ENCODE measurements around the gene RGS17.

Gene RGS17

DNA sequence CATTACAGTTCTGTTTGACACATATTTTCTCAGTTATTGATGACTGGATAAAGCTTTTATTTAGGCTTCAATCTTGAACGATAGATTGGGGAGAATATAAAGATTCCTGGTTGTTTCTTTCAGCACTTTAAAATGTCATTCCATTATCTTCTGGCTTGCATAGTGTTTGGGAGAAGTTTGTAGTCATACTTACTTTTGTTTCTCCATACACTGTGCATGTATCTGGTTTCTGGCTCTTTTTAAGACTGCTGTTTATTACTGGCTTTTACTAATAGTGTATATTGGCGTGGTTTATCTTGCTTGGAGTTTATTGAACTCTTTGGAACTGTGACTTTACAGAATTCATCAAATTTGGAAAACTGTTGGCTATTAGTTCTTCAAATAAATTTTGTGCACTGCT lies 49.2 kb downstream of the RGS17 start:
- no peak for DNase-seq

DNA sequence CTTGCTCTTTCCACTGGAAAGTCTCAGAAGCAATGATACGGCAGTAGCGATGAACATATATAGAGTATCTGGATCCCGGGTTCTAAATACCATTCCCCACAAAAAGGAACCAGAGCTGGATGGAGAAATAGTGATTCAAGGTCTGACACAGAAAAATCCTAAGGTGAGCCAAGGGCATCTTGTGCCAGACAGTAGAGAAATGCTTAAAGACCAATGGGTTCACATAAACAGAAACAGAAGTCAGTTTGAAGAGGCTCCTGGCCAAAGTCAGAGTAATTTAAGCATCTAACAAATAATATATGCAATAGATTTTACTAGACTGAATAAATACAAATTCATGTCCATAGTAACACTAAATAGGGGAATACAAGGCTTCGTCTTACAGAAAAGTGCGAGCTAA lies 54.7 kb downstream of the RGS17 start:
- DNase-seq: no peak

DNA sequence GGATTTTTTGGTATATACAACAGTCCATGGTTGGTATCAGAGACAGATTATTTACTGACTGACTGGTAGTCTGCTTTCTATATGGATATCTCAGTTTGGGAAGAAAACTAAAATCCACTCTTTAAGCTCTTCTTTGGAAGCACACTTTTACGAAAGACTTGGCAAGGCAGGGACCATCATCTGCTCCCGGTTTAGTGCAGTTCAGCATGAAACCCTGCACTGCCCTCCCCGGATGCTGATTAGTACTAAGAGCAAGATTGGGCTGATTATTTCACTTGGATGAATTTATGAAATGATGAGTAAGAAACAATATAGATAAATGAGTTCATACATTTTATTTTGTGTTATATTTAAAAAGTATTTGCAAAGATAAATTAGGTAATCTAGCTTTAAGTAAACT lies 56.3 kb downstream of the RGS17 start:
- no peak for DNase-seq

DNA sequence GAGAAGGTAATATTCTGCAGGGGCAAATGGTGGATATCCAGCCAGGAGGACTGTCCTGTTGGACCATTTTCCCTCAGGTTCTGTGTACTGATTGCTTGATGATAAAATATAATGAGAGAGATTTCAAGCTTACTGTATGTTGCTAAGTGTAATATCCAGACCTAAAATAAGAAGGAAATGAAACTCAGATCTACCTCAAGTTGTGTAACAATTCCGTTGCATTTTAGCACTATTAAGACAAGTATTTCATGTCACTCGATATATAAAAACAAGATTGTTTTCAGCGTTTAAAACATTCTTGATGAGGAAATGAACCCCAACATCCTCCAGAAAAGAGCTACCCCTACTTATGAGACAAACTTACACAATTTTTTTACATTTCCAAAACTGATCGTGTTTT lies 57.2 kb downstream of the RGS17 start:
- no peak for DNase-seq

DNA sequence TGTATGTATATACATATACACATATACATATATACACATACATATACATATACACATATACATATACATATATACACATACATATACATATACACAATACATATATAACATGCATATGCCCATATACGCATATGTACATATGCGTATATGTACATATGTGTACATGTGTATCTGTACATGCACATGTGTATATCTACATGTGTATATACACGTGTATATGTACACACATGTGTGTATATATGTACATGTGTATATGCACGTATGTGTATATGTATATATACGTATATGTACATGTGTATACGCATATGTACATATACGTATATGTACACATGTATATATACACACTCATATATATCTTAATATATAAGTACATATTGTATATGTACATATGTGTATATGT lies 60.3 kb downstream of the RGS17 start:
- DNase-seq: no peak

DNA sequence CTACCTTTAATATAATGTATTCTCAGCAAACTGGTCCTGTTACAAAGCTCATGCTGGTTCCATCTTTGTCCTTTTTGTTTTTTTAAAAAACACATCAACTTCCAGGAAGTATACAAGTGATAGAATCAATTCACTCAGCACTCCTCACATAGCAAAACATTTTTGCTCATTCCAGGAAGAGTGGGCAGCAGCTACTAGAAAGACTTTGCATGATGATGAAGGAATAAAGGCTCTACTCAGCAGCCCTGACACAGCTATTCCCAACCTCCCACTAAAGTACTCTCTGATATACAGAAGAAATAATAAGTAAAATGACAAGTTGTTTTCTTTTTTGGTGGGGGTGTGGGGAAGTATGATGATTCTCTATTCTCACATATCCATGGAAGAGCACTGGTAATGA lies 61.2 kb downstream of the RGS17 start:
- DNase-seq: no peak

DNA sequence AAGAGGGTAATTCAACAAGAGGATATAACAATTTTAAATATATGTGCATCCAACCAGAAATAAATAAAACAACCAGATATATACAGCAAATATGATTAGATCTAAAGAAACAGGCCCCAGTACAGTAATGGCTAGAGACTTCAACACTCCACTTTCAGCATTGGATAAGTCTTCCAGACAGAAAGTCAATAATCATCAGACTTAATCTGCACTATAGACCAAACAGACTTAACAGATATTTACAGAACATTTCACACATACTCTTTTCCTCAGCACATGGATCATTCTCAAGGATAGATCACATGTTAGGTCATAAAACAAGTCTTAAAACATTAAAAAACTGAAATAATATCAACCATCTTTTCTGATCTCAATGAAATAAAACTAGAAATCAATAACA lies 65.9 kb downstream of the RGS17 start:
- no peak for DNase-seq

DNA sequence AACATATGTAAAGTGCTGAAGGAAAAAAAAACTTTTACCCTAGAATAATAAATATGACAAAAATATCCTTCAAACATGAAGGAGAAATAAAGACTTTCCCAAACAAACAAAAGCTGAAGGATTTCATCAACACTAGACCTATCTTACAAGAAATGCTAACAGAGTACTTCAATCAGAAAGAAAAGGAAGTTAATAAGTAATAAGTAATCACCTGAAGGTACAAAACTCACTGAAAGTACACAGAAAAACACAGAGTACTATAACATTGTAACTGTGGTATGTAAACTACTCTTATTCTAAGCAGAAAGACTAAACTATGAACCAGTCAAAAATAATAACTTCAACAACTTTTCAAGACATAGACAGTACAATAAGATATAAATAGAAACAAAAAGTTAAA lies 67.1 kb downstream of the RGS17 start:
- DNase-seq: no peak

DNA sequence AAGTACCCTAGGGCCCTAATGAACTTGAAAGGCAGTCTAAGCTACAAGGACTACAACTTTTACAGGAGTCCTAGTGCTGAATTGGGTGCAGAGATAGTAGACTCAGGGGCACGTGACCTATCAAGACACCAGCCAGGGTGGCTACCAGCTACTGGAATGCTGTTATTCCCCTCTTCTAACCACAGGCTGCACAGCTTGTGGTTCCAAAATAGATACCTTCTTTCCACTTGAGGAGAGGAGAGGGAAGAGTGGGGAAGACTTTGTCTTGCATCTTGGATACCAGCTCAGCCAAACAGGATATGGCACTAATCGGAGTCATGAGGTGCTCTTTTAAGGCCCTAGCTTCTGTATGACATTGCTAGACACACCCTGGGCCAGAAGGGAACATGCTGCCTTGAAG lies 68.6 kb downstream of the RGS17 start:
- no peak for DNase-seq

DNA sequence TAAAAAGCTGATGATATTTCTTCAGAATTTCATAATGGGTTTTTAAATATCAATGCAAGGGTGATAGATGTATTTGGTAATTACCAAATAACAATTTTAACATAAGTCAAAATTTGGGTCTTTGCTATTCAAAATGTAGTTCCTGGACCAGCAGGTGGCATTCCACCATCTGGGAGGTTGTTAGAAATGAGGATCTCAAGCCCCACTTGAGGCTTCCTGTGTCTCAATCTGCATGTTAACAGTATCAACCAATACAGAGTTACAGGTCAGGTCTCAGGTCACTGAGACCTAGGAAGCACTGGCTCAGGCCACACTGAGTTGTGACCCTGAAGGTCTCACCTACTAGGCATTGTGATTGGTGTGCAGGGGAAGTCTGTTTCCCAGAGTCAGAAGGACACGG lies 71.3 kb downstream of the RGS17 start:
- no peak for DNase-seq

DNA sequence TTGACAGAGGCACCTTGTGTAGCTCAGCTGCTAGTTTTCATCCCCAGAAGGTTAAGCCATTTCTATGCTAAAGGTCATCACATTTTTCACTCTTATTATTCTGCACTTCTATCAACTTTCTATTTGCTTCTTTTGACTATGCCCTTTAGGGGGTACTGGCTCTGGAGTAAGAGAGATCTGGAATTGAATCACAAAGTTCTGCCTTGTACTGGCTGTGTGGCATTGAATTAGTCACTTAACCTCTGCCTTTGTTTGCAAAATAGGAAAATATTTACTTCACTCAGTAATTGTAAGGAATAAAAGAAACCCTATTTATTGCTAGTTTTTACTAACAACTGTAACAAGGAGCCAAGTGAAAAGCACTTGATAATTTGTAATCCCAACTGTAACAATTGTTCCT lies 71.8 kb downstream of the RGS17 start:
- DNase-seq: no peak

DNA sequence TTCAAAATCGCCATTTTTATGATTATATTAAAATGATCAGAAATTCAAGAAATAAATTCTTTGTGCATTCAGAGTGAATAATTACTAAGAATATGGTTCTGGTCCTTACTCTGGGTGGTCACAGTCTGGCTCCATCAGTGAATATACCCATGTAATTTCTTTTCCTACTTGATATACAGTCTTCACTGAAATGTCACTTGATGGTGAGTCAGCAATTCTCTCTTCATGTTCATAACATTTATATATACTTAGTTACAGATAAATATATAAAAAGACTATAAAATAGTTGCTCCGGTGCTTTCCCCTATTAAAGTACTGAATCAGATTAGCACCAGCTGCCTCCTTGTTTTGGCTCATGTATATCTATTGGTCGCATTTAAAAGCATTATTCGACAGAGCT lies 72.2 kb downstream of the RGS17 start:
- no peak for DNase-seq

DNA sequence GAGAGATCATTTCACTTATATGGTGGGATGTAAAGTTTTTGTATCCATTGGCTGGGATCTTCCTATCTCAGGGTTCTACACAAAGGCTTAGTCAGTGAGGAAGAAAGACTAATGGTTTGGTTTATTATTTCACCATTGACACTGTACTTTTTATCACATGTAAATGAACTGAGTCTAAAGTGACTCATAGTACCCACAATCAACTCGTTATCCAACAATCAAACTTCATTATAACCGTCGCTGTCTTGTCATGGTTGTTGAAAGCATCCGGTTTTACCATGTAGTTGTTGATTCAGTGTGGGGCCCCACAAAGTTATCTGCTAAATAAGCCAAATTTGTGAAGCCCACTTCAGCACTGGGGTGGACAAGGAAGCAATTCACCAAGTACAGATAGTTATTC lies 72.8 kb downstream of the RGS17 start:
- DNase-seq: no peak

DNA sequence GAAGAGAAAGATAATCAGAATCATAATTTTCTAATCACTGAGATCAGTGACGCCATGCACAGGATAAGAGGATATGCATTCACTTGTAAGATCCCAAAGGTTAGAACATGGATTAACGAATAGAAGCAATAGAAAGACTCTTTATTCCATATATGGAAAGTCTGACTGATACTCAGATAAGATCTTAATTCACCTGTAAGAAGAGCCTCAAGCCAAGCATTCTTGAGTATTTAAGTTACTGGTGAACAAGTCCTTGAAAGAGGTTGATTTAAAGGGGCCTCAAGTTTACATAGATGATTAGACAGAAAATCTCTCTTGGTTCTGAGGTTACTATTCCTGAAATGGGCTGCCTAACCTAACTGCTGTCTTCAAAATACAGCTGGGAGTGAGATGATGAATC lies 74.8 kb downstream of the RGS17 start:
- no peak for DNase-seq

DNA sequence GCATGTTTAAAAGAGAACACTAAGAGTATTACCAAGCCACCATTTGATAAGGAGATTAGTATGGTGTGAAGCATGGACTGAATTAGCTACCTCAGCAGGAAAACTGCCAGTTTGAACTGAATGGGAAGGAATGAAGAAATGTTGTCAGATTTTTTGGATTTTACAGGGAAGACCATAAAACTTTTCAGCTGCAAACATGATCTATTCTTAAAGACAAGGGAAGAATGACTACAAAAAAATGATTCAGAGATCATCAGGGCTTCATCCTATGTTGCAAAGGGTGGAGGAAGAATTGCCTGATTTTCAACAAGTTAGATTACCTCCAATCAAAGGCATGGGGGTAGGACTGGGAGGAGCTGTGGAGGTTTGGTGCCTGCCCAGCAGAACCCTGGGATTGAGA lies 79.3 kb downstream of the RGS17 start:
- DNase-seq: no peak

DNA sequence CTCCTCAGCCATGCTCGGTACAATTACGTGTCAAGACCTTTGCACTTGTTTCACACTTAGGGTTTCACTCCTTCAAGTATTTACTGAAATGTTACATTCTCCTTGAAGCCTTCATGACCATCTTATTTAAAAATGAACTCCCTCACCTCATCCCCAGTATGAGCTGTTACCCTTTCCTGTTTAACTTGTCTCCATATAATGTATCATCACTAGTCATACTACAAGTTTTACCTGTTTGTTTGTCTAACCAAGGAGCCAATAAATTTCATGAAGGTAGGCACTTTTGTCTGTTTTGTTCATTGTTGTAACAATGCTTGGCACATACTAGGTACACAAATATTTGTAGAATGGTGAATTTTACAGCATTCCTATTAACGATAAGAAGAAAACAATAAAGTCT lies 82.5 kb downstream of the RGS17 start:
- no peak for DNase-seq

DNA sequence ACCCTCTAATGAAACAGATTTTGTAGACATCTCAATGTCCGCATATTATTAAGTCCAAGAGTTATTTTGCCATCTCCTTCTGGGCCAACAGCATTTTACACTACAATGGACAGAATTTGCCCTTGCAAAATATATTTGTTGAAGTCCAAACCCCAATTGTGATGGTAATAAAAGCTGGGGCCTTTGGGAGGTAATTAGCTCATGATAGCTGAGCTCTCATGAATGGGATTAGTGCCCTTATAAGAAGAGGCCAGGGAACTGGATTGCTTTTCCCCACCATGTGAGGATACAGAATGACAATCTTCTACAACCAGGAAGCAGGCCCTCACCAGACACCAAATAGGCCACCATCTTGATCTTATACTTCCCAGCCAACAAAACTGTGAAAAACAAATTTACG lies 83.7 kb downstream of the RGS17 start:
- DNase-seq: no peak

DNA sequence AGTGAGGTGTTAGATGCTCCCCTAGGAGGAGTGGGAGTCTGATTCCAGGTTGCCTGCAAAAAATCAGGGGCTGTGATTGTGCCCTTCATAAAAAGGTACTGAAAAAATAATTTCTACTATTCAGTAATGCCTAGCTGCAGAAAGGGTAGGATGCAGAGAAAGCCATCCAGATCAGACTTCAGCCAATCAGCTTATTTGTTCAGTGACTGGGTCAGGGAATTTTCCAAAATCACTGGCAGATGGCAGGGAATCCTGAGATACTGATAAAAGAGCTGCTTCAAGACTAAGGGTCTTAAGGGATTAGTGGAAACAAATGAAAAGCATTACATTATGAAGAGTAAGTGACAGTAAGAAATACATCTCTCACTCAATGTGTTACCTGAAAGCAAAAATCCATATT lies 85.8 kb downstream of the RGS17 start:
- no peak for DNase-seq

DNA sequence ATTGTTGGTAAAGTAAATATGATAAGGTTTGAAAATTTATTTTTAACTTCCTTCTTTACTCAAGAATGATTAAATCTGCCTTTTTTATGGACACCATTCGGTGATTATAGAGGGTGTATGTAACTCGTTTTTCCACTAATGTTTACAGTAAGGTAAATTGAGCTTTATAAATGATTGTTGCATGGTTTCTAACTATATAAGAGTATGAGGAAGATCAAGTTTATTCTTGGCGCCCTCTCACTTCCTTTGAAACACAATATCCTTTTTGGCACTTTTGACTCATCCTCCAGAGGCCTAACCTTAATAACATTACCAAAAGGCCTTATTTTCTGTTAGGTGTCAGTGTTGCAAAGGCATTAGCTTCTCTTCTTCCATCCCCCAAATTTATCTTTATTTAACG lies 86.8 kb downstream of the RGS17 start:
- no peak for DNase-seq

DNA sequence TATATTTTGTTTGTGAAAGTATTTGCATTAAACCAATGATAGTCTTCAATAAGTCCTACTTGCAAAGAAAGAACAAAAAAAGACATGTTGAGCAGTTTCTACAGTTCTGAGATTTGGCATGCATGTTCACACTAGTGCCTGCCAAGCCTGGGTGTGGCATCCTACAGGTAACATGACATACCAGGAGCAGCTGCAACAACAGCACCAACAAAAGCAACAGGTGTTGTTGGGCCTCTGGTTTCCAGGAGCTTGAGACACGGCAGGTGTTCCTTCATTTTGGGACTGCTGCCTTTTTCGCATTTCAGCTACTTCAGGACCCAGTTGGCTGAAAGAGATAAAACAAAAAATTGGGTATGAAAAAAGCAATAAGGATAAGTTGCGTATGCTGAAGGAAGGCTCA lies 87.4 kb downstream of the RGS17 start:
- no peak for DNase-seq

DNA sequence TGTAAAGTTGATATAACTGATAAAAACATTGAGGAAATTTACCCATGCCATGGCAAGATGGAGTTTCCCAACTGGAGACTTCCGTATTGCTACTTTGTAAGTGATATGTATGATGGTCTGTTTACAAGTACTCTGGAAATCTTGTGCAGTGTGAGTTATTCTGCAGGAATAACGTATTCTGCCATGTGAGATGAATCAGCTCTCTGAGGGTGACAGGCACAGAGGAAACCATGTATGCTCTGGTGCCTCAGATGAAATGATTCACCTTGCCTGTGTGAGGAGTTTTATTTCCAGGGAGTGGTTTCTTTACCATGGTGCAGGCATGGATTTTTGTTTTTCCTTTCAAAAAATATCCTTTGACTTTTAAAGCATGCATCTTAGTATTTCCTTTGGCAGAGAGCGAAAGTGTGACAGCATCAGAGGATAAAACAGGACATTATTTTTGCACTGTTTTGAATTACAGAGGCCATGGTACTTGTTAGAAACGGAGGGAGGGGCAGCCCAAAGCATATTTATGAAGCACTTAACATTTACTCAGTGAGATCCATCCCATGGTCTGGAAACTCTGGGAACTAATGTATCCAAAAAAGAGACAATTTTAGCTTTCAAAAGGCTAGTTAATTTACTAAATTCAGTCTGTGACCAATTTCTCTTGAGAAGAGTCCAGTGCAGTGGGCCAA lies 92.6 kb downstream of the RGS17 start:
- DNase-seq: no peak

DNA sequence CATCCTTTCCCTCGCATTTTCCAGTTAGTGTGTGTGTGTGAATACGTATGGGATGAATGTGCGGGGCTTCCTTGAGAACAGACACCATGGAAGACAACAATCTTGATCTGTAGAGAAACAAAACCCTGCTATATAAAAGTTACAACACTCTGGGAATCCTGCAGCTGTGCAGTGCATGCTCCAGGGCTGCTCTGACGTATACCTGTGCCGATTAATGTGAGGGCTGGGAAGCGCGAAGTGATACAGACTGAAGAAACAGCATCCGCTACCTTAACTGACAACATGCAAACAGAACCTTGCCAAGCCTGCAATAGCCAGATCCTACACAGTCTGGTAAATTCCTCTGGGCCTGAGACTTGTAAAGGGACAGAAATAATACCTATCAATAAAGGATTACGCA lies 96.9 kb downstream of the RGS17 start:
- no peak for DNase-seq

DNA sequence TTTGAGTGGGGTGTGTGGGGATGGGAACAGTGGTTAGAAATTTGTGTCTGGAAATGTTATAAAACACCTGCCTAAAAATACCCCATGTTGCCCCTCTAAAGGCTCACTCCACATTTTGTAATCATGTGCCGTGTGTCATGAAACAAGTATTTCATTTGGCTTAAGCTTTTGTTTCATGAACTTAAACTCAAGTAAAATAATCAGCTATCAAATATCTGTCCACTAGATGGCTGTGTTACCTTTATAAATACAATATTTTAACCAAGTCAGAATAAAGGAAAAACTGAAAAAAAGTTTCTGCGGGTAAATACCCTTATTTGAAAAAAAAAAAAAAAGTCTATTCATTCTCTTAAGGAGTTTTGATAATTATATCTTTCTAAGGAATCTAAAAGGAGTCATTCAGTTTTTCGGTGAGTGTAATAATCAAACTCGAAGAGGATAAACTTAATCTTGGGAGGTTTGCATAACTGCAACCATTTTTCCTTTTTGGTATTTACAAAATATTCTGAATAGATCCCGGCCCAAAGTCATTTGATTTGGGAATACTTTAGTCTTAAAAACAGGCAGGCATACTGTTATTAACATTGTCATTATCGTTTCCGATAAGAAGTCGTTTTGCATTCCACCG lies 98.7 kb downstream of the RGS17 start:
- DNase-seq: peak; percentile 1

DNA sequence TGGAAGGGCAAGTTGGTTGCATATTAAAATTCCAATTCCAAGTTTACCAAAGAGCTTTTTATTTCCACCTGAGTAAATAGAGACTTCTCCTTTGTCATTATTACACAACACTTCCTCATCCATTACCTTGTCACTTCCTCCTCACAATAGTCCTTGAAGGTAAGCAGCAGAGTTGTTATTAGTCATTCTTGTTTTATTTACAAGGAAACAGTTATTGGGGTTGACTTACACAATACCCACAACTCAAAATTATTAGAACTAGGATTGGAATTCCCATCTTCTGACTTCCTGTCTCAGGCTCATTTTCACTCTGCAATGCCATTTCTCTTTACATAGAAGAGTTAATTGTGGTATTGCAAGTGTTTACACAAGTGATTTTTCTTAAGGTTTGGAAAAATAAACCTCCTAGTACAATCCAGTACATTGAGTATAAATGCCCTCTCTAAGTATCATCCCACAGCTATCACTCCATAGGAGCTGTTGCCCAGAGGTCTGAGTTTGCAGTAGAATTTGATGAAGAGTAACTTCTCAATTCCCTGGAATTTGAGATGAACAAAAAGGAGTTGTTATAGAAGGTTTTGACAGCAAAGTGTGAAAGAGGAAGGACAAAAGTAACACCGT lies 99.6 kb downstream of the RGS17 start:
- DNase-seq: no peak

DNA sequence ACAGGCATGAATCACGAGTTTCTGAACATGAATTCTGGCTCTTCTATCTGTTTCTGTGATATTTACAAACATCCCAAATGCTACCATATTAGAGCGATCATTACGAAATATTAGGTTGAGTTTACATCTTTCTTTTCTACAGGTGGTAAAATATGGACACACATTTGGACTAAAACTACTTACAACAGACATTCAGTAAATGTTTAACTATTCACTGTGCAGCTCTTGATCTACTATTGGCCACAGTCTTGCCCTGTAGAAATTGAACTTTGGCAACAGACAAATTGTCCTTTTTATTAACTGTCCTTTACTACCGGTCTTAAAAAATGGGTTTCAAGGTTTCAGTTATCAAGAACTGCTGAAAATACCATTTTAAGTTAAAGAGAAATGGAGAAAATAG lies 102.1 kb downstream of the RGS17 start:
- DNase-seq: no peak

Data from NCI-H2227 treated with DMSO at 0.1 percent for 48 hours (cell line).